Urinary bladder (tissue), 4 donors: ENCODE results near the gene ME2. TPM values are rescaled to one million over a fixed set of nuclear protein-coding genes. Genes with fewer than 3 reads are reported as not detected.
"Not testable (repeated sequence)": the region's sequence is repeated elsewhere in the genome, so short reads cannot be mapped to it uniquely, and the experiment has no call there.

Experiments used
- DNase-seq: peaks from one replicate; pipeline ENCODE4 v3.0.0-alpha.2; 2015; ENCODE audit errors: extremely low spot score
- H3K27ac ChIP-seq: one replicate; pipeline ENCODE4 v1.5.1; 2013; ENCODE audit warnings: low read depth, mild to moderate bottlenecking, moderate library complexity
- H3K36me3 ChIP-seq: one replicate; pipeline ENCODE4 v1.6.1; 2013; ENCODE audit warnings: mild to moderate bottlenecking, moderate library complexity; ENCODE audit not compliant: insufficient read depth
- H3K4me1 ChIP-seq: one replicate; pipeline ENCODE4 v1.6.1; 2013; ENCODE audit warnings: mild to moderate bottlenecking, moderate library complexity; ENCODE audit not compliant: insufficient read depth
- H3K4me3 ChIP-seq: one replicate; pipeline ENCODE4 v1.5.1; 2013; ENCODE audit warnings: low read depth, low read length
- WGBS: extraction: QIAGEN DNeasy Blood & Tissue Kit; methylation state at CpG from one replicate; pipeline ENCODE4 v1.1.7; 2013; 5-methylcytosine and 5-hydroxymethylcytosine counted together
- polyA plus RNA-seq: library from polyadenylated mRNA; stranded (reverse); fragments of 200-250 nt; gene quantifications from one replicate; pipeline ENCODE4 v1.2.3, GENCODE V29; 2013
- total RNA-seq: library from RNA; depleted of rRNA; stranded (reverse); fragments of >200 nt; gene quantifications from one replicate; pipeline ENCODE4 v1.2.3, GENCODE V29; 2014
- donor health status: healthy with polysubstance abuse.
- donor health status: healthy.

ME2 gene
- total and polyA plus RNA-seq, 2 donors: 30.9 to 66.0 TPM

GRCh38 chr18:50849419-50849821 lies 29.5 kb upstream of the ME2 start:
- DNase-seq: no peak

GRCh38 chr18:50850307-50851065 lies 28.4 kb upstream of the ME2 start:
- 95% methylated on average over 5 of the region's 5 CpGs for WGBS
- Histone ChIP-seq H3K4me3 (no peak overlapping the region), H3K36me3 (no peaks in the 10 kb centered on the region), H3K4me1 (no peaks in the 10 kb centered on the region), H3K27ac (no peak overlapping the region)
- no peak for DNase-seq

More at GRCh38 chr18:50849419-50849821, 29.5 kb upstream of the ME2 start:
- 61% methylated on average over 3 of the region's 3 CpGs for WGBS
- Histone ChIP-seq H3K36me3 (no peaks in the 10 kb centered on the region), H3K4me3 (no peak overlapping the region), H3K4me1 (no peaks in the 10 kb centered on the region), H3K27ac (no peak overlapping the region)

GRCh38 chr18:50853863-50854271 lies 25.1 kb upstream of the ME2 start:
- WGBS: 82% methylated on average over 6 of the region's 6 CpGs

GRCh38 chr18:50855976-50856757 lies 22.8 kb upstream of the ME2 start:
- no peak for DNase-seq
- Histone ChIP-seq H3K36me3 (no peaks in the 10 kb centered on the region), H3K4me1 (no peaks in the 10 kb centered on the region), H3K4me3 (no peak overlapping the region), H3K27ac (no peak overlapping the region)
- 88% methylated on average over 13 of the region's 13 CpGs for WGBS

More at GRCh38 chr18:50853863-50854271, 25.1 kb upstream of the ME2 start:
- no peak for DNase-seq
- Histone ChIP-seq H3K27ac (no peak overlapping the region), H3K4me3 (no peak overlapping the region), H3K4me1 (no peaks in the 10 kb centered on the region), H3K36me3 (no peaks in the 10 kb centered on the region)

GRCh38 chr18:50857166-50857565 lies 21.8 kb upstream of the ME2 start:
- not testable (repeated sequence) for H3K4me3 ChIP-seq, H3K4me1 ChIP-seq, H3K27ac ChIP-seq, H3K36me3 ChIP-seq, DNase-seq
- WGBS: 52% methylated on average over 5 of the region's 5 CpGs

- no peak overlapping the region for H3K4me3 ChIP-seq
- no peak for DNase-seq
- H3K4me1 ChIP-seq: no peaks in the 10 kb centered on the region
- 85% methylated on average over 3 of the region's 3 CpGs for WGBS
- H3K36me3 ChIP-seq: no peaks in the 10 kb centered on the region
- no peak overlapping the region for H3K27ac ChIP-seq
Observed at GRCh38 chr18:50857694-50858093, 21.2 kb upstream of the ME2 start.

- DNase-seq: no peak
- no peaks in the 10 kb centered on the region for H3K4me1 ChIP-seq
- H3K36me3 ChIP-seq: no peaks in the 10 kb centered on the region
- no peak overlapping the region for H3K4me3 ChIP-seq
- no peak overlapping the region for H3K27ac ChIP-seq
Observed at GRCh38 chr18:50859793-50860555, 18.9 kb upstream of the ME2 start.

GRCh38 chr18:50861617-50862016 lies 17.3 kb upstream of the ME2 start:
- no peak for DNase-seq
- Histone ChIP-seq H3K4me3 (no peak overlapping the region), H3K4me1 (no peaks in the 10 kb centered on the region), H3K36me3 (no peaks in the 10 kb centered on the region), H3K27ac (no peak overlapping the region)
- WGBS: 89% methylated on average over 1 of the region's 1 CpG

GRCh38 chr18:50862401-50862800 lies 16.5 kb upstream of the ME2 start:
- Histone ChIP-seq H3K36me3 (no peaks in the 10 kb centered on the region), H3K4me3 (no peak overlapping the region), H3K27ac (no peak overlapping the region), H3K4me1 (no peaks in the 10 kb centered on the region)
- WGBS: 86% methylated on average over 2 of the region's 2 CpGs
- no peak for DNase-seq

GRCh38 chr18:50863840-50864375 lies 15.0 kb upstream of the ME2 start:
- Histone ChIP-seq H3K27ac (no peak overlapping the region), H3K36me3 (no peaks in the 10 kb centered on the region), H3K4me3 (no peak overlapping the region), H3K4me1 (no peaks in the 10 kb centered on the region)
- DNase-seq: no peak
- WGBS: 37% methylated on average over 4 of the region's 4 CpGs

- H3K27ac ChIP-seq: no peak overlapping the region
- no peaks in the 10 kb centered on the region for H3K36me3 ChIP-seq
- no peaks in the 10 kb centered on the region for H3K4me1 ChIP-seq
- H3K4me3 ChIP-seq: no peak overlapping the region
- no peak for DNase-seq
Observed at GRCh38 chr18:50866765-50867164, 12.2 kb upstream of the ME2 start.

GRCh38 chr18:50869150-50869549 lies 9.8 kb upstream of the ME2 start:
- Histone ChIP-seq H3K36me3 (no peaks in the 10 kb centered on the region), H3K4me1 (no peaks in the 10 kb centered on the region), H3K4me3 (no peak overlapping the region), H3K27ac (no peak overlapping the region)
- DNase-seq: no peak
- 92% methylated on average over 4 of the region's 4 CpGs for WGBS

GRCh38 chr18:50870138-50870845 lies 8.6 kb upstream of the ME2 start:
- WGBS: 80% methylated on average over 7 of the region's 7 CpGs

More at GRCh38 chr18:50870138-50870845, 8.6 kb upstream of the ME2 start:
- no peak overlapping the region for H3K4me3 ChIP-seq
- no peaks in the 10 kb centered on the region for H3K36me3 ChIP-seq
- no peaks in the 10 kb centered on the region for H3K4me1 ChIP-seq
- no peak for DNase-seq
- H3K27ac ChIP-seq: no peak overlapping the region
